HG02852 (cell line): ENCODE measurements around the gene FCAMR.

Source experiments
- ATAC-seq: cut with Tn5 transposase; IDR thresholded peaks from one replicate; pipeline ENCODE4 v1.9.1; 2021; ENCODE audit warnings: mild to moderate bottlenecking, moderate library complexity; ENCODE audit not compliant: unreplicated experiment

FCAMR gene, protein sequence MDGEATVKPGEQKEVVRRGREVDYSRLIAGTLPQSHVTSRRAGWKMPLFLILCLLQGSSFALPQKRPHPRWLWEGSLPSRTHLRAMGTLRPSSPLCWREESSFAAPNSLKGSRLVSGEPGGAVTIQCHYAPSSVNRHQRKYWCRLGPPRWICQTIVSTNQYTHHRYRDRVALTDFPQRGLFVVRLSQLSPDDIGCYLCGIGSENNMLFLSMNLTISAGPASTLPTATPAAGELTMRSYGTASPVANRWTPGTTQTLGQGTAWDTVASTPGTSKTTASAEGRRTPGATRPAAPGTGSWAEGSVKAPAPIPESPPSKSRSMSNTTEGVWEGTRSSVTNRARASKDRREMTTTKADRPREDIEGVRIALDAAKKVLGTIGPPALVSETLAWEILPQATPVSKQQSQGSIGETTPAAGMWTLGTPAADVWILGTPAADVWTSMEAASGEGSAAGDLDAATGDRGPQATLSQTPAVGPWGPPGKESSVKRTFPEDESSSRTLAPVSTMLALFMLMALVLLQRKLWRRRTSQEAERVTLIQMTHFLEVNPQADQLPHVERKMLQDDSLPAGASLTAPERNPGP

GRCh38 chr1:206970446-206970845, at the start of gene FCAMR:
FCAMR (minus strand) TSS chr1:206970460; CDS start chr1:206970125, 335 bp downstream.
- no peak for ATAC-seq

GRCh38 chr1:207019661-207020060, 49.4 kb upstream of the FCAMR start:
- ATAC-seq: no peak

DNA sequence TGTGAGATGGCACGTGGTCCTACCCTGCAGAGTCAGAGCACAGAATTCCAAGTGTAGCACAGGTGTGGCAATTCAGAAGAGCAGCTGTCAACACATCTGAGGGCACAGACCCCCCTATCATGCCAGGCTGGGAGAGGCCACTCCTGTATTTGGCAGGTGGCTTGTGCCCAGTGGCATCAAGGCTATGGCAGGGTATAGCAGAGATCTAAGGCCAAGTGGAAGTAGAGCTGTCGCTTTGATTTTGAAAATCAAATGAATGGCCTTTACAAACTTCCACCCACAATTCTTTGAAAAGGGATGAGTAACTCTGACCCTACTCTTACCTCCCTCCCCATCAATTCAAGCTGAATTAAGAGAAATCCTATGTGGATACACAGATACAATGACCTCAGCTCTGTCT, 48.9 kb upstream of the FCAMR start:
- ATAC-seq: no peak

DNA sequence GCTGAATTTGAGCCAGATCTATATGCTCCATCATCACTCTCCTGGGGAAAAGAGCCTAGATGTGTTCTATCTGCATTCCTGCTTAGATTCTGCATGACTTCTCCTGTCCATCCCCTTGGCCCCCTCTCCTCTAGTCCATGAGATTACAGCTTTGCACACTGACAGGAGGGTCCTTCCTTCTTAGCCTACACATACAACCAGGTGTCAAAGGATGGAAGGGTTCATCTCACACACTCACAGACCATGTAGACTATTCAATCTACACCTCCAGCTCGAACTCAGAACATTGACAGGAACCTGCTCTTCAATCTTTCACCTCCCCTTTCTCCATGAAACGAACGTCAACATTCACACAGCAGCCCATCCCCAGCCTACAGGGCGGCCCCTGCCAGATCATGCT, 48.4 kb upstream of the FCAMR start:
- no peak for ATAC-seq

DNA sequence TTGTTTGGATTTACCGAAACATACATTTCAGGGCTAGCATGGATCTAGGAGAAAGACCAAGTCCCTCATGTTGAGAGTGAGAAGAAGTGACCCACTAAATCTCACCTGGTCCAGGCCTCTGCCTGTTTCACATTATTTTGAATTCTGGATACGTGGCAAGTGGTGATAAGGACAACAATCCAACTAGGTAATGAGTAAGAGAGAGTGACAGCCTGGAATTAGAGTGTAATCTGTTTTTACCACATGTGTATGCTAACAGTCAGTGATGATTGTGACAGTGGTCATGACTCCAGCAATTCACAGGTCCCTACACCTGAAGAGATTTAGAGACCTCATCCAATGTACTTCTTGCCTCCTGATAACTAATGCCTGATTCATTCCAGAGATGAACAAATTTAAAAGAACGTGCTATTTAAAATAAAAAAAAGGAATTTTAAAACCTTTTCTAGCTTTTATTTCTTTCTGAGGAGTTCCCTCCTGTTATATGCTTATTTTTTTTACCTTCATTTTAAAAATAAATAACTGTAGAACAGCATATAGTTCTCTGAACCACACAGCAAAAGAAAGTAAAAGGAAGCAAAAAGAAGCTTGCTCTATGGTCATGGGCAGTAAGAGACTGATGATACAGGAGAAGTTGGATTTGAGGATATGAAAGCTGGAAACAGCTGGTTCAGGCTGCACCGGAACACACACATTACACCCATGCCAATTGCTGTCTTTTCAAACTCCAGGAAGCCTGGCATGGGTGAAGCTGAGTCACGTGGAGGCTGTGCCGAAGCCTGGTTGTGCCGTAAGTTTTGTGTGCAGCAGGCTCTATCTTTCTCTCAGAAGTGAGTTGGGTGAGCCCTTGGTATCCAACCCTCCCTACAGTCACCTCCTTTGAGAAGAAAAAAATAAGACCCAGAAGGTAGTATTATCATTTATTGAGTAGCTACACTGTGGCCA, 47.6 kb upstream of the FCAMR start:
- no peak for ATAC-seq

DNA sequence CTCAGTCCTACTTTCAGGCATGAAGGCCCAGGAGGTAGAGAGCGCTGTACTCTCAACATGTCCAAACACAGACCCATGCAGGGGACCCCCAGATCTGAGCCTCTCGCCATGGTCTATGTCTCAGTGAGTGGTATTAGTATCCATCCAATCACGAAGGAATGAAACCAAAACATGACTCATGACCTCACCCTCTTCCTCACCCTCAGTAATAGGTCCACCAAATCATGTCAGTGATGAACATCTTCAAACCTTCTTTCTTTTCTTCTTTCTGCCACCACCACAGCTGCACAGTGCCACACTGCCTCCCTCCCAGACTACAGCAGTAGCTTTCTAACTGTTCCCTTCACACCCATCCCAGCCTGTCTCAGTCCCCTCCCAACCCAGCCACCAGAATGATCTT, 45.5 kb upstream of the FCAMR start:
- ATAC-seq: no peak

- ATAC-seq: no peak
Measured at GRCh38 chr1:207014728-207015127, 44.5 kb upstream of the FCAMR start.

DNA sequence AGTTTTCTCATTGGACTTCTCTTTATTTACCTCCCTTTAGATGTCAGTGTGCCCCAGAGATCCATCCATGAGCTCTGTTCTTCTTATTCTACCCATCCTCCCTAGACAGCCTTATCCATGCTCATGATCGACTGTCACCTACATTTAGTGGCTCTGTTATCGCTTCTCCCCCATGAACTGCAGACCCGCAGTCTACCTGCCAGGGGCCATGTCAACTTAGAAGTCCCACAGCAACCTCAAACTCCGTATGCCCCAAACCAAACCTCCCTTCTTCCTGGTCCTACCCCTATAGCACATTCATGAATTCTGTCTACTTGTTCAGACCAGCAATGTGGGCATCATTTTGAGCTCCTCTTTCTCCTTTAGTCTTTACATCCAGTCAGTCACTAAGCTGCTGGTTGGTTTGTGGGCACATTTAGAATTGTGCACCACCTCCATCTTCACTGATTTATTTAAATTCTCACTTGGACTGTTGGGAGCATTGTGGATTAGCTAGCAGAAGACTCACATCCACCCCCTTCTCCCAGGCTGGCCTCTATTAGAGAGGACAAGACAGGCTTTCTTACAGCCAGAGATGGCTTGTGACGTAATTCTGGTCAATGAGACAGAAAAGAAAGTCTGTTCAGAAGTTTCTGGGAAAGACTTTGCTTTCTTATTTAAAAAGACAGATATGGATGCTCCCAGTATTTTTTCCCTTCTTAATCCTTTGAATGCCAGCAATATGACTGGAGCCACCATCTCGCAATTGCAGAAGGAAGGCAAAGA, 43.2 kb upstream of the FCAMR start:
- no peak for ATAC-seq

- ATAC-seq: no peak
Measured at GRCh38 chr1:207010726-207011125, 40.5 kb upstream of the FCAMR start.

- ATAC-seq: no peak
Measured at GRCh38 chr1:207009945-207010344, 39.7 kb upstream of the FCAMR start.

DNA sequence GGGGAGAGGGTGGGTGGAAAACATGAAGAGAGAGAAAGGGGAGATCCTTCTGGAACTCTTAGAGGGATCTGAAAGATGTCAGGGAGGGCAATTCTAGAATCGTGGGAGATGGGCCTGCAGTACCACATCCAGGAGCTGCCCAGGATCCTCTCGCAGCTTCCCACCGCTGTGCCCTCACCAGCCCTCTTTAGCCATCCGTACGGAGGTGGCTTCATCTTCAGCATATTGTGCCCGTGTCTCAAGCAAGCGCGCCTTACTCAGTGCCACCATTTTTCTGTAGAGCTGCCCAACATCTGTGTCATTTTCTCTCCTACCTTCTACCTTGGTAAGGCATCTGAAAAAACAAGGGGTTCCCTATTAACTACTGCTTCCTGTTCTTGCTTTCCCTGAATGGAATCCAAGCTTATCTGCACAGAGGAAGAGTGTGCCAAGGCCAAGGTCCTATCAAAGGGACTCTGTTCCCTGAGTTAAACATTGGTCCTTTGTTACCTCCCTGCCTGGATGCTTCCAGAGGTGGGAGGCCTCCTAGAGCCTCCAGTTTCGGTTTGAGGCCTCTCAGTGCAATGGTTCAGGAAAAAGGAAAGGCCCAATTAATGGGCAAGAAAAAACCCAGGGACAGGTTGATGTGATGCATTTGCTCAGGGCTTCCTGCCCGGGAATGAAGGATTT, 39.1 kb upstream of the FCAMR start:
- no peak for ATAC-seq

DNA sequence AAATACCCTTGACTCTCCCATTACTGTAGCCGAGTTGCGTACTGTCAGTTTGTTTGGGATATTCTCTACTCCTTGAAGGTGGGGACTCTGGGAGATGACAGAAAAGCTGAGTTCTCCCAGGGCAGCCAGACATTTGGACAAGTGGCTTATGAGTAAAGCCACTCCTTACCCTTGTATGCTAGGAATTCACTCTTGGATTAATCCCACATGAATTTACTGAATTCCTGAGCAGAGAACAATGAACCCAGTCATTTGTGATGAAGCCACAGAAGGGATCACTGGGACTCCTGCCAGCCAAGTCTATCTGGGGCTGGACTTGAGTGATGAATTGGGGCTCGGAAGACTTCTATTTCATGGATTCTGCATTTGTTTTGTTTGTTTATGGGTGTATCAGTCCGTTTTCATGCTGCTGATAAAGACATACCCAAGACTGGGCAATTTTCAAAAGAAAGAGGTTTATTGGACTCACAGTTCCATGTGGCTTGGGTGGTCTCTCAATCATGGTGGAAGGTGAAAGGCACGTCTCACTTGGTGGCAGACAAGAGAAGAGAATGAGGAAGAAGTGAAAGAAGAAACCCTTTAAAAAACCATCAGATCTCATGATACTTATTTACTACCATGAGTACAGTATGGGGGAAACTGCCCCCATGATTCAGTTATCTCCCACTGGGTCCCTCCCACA, 37.2 kb upstream of the FCAMR start:
- no peak for ATAC-seq

DNA sequence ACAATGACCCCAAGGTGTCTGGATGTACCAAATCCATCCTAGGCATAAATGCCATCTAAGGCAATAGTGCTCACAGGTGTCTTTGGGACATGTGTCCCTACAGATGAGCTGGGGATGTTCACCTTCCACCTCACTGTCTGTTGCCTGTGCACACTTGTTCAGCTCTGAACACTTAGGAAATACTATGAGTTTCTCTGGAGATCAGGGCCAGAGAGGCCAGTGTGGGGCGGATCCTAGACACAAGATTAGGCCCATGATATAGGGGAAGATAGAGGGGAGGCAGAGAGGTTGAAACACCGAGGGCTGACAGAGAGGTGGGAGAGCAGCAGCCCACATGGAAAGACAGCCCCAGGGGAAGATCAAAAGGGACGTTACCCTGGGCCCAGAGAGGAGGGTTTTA, 36.7 kb upstream of the FCAMR start:
- ATAC-seq: no peak

DNA sequence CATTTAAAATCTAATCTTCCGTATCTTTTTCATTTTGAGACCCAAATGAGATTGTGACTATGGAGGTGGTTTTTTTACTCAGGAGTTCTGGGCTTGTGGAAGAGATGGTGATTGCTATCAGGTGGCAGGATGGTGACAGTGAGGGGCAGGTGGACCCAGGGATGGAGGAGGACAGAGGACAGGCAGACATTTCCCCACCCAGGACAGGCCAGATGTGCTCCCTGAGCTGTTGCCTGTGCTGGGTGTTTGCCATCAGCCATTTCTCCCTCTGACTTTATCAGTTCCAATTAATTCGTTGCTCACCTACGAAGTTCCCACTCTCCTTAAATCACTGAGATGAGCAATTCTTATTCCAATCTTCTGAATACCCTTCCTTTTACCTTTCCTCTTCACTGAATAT, 35.8 kb upstream of the FCAMR start:
- no peak for ATAC-seq

DNA sequence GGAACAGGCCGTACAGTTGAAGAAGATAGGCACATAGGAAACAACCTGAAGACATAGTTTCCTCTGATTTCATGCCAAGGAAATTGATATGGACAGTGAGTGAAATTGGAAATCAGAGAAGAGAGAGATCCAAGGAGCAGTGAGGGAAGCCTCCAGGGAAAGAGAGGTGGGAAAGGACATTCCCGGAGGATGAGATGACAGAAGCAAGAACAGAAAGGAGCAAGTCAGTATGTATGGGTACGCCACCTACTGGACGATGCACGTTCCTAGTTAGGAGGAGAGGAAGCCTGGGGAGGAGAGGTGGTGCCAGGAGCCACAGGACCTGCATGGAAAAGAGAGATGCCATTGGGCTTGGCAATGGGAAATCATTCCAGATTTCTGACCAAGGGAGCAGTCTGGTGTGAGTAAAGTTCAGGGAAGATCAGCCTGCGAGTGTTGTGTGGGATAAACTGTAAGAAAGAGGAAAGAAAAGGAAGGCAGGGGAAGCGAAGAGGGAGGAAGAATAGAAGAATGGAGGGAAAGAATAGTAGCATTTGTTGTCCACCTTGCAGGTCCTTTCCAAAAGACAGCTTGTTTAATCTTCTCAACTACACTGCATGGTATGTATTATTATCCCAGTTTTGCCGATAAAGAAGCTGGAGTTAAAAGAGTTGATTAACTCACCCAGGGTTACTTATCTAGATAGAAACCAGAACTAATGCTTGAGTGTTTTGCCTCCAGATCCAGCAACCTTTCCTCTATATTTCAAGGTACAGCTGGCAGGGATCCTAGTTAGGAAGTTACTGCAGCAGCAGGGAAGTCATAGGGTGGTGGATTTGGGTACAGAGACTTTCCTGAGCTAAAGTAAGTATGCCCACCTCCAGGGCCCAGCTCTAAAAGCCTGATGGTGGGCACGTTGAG, 34.9 kb upstream of the FCAMR start:
- no peak for ATAC-seq

DNA sequence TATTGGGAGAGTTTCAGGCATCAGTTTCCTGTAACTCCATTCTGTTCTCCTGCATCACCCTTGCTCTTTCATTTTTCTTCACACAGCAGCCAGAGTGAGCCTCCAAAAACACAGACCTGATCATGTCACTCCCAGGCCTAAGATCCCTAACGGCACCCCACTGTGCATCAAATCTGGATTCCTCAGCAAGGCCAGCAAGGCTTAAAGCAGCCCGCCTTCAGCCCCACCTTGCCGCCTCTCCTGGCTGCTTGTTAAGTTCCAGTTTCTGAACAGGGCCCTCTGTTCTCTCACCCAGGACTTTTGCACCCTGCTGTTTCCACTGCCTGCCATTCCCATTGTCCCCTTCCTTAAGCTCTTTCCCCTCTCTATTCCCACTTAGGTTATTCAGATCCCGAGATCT, 33.0 kb upstream of the FCAMR start:
- ATAC-seq: no peak

DNA sequence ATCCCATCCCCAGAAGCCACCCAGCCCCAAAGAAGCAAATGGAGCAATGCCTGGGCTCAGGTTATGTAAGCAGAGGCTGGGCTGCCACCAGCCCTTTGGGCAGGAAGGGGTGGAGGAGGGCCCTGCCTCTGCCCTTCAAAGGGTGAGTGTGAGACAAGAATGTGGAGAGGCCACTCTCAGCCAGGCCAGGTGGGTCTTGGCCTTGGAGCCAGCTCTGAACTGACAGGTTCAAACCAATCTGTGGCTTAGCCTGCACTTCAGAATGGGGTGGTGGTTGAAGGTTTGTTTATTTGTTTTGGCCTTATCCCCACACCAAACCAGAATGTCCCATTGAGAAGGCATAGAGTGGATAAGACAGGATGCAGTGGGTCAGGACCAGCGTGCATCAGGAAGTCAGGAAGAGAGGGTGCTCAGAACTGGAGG, 32.5 kb upstream of the FCAMR start:
- no peak for ATAC-seq

DNA sequence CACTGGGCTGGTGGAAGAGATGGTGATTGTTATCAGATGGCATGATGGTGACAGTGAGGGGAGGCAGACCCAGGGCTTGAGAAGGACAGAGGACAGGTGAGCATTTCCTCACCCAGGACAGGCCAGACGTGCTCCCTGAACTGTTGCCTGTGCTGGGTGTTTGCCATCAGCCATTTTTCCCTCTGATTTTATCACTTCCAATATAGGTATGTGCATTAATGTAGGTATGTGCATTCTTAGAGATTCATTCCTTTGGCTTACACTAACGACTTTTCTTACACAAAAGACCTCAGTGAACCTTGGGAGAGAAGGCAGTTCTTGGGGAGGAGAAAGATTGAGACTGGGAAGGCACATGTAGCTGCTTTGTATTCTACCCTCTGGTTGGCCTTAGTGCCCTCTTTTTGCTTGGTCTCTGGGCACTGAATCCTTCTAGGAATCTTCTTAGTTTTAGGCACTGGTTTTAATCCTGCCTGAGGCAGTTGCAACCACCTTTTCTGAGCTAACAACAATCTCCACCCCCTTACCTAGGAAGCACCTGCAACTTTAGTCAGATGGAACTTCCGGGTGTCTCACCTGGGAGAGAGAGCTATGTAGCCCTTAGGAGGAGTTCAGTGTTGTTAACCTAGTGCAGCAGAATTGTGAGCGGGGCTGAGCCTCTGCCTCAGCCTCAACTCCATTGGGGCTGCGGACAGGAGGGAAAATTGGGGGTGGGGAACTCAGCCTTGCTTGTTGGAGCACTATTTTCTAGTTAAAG, 31.4 kb upstream of the FCAMR start:
- no peak for ATAC-seq
